Skeletal muscle satellite cell (primary cell): ENCODE results near the gene NTF3.

Experiments used
- H3K27me3 ChIP-seq: 2 replicates; pipeline ENCODE4 v1.7.0; 2013; ENCODE audit warnings: low read length; ENCODE audit not compliant: control insufficient read depth, insufficient read depth
- H3K36me3 ChIP-seq: 2 replicates; pipeline ENCODE4 v1.7.0; 2013; ENCODE audit warnings: mild to moderate bottlenecking, control low read depth, low read length; ENCODE audit not compliant: insufficient read depth
- H3K4me1 ChIP-seq: 2 replicates; pipeline ENCODE4 v1.7.0; 2013; ENCODE audit warnings: low read length; ENCODE audit not compliant: control insufficient read depth, insufficient read depth
- H3K4me2 ChIP-seq: 2 replicates; pipeline ENCODE4 v1.7.0; 2013; ENCODE audit warnings: mild to moderate bottlenecking, low read length
- H3K4me3 ChIP-seq: 2 replicates; pipeline ENCODE4 v1.7.0; 2013; ENCODE audit warnings: low read length
- H3K9ac ChIP-seq: 2 replicates; pipeline ENCODE4 v1.7.0; 2013; ENCODE audit warnings: mild to moderate bottlenecking, low read depth, low read length, moderate library complexity
- H3K9me3 ChIP-seq: replicated peaks from 2 replicates; pipeline ENCODE4 v1.7.0; 2013; ENCODE audit warnings: mild to moderate bottlenecking, control low read depth, low read length

NTF3 gene

DNA sequence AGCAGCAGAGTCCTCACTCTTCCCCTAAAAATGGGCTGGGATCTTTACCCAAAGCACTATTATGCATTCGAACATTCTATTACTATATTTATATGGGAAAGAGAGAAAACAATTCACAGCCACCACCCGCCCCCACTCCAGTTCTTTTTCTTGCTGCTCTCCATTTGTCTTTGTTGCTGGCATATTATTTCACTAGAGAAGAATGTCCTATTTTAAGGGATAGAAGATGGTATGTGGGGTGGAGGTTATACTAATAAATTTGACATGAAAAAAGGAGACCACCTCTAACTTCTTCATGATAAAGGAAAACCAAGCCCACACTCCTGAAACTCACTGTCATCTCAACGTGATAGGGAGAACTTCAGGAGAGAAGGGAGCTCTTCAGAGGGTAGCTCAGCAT is 28.5 kb upstream of the NTF3 start:
- Histone ChIP-seq H3K4me3 (no peak overlapping the region), H3K27me3 (peaks cover 8% of the 10 kb centered on the region), H3K9ac (no peak overlapping the region), H3K9me3 (no peaks in the 10 kb centered on the region), H3K36me3 (no peaks in the 10 kb centered on the region), H3K4me2 (no peak overlapping the region), H3K4me1 (no peaks in the 10 kb centered on the region)

GRCh38 chr12:5407034-5407856 is 24.7 kb upstream of the NTF3 start:
- Histone ChIP-seq H3K36me3 (no peaks in the 10 kb centered on the region), H3K9ac (no peak overlapping the region), H3K4me2 (no peak overlapping the region), H3K27me3 (peaks cover 8% of the 10 kb centered on the region), H3K4me3 (no peak overlapping the region), H3K4me1 (no peaks in the 10 kb centered on the region), H3K9me3 (no peaks in the 10 kb centered on the region)

GRCh38 chr12:5409619-5410018 is 22.3 kb upstream of the NTF3 start:
- Histone ChIP-seq H3K9me3 (no peaks in the 10 kb centered on the region), H3K27me3 (peaks cover 8% of the 10 kb centered on the region), H3K4me3 (no peak overlapping the region), H3K9ac (no peak overlapping the region), H3K36me3 (no peaks in the 10 kb centered on the region), H3K4me2 (no peak overlapping the region), H3K4me1 (no peaks in the 10 kb centered on the region)

GRCh38 chr12:5416571-5416970 is 15.3 kb upstream of the NTF3 start:
- H3K4me1 ChIP-seq = peaks cover 20% of the 10 kb centered on the region
- no peaks in the 10 kb centered on the region for H3K36me3 ChIP-seq
- no peak overlapping the region for H3K9ac ChIP-seq
- no peaks in the 10 kb centered on the region for H3K27me3 ChIP-seq
- no peaks in the 10 kb centered on the region for H3K9me3 ChIP-seq
- no peak overlapping the region for H3K4me2 ChIP-seq
- H3K4me3 ChIP-seq = no peak overlapping the region

DNA sequence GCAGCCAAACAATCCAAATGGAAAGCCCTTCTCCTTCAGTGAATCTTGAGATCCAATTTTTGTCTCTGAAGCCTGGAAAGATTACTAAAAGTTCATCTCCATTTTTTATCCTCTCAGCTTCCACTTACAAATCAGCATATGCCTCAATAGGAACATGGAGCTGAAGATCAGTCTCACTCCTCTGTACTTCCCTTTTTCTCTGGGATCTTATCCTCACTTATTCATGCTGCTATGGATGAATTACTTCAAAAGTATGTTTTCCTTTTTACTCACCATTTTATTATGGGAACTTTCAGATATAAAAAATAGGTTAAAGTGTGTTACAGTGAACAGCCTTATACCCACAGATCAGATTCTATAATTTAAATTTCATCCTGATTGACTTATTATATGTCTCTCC is 14.4 kb upstream of the NTF3 start:
- peaks cover 20% of the 10 kb centered on the region for H3K4me1 ChIP-seq
- peak overlapping the region; percentile 18 for H3K9ac ChIP-seq
- no peaks in the 10 kb centered on the region for H3K9me3 ChIP-seq
- no peak overlapping the region for H3K4me3 ChIP-seq
- H3K27me3 ChIP-seq = no peaks in the 10 kb centered on the region
- no peaks in the 10 kb centered on the region for H3K36me3 ChIP-seq
- H3K4me2 ChIP-seq = no peak overlapping the region

- Histone ChIP-seq H3K36me3 (no peaks in the 10 kb centered on the region), H3K27me3 (peaks cover 71% of the 10 kb centered on the region), H3K4me2 (no peak overlapping the region), H3K4me3 (no peak overlapping the region), H3K4me1 (peaks cover 12% of the 10 kb centered on the region), H3K9ac (no peak overlapping the region), H3K9me3 (no peaks in the 10 kb centered on the region)
These were observed 3.3 kb upstream of the NTF3 start for GRCh38 chr12:5428332-5429221.

DNA sequence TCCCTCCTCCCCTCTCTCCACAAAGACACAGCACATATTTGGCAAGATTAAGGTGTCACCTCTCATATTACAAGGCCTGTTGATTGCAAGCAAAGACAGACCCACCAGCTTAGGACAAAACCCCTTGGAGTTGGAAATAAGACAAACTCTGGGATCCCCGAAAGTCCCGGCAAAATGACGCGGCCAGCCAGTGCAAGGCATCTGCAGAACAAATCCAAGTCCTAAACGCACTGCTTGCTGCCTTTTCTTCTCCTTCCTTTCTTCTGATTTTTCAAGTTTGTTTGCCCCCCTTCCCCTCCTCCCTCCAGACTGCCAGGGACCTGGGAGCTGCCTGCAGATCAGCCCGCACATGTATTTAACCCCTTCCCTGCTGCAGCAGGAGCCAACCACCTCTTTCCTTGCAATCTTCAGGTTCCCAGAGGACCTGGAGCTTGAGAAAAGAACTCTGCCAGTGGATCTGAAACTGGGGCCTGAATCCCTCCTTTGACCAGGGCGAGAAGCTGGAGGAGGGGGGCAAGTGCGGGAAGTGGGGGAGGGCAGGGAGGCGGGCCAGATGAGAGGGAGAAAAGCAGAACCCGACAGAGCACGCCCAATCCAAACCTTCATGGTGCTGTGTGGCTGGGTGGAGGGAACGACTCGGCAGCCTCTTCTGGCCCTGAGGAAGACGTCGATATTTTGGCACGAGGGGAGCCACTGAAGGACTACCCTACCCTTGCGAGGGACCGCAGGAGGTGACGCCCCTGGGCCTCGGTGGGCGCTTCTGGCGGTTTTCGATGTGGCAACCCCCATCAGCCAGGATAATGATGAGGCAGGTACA is 2.0 kb upstream of the NTF3 start:
- H3K9ac ChIP-seq = no peak overlapping the region
- no peak overlapping the region for H3K4me3 ChIP-seq
- H3K4me1 ChIP-seq = peaks cover 12% of the 10 kb centered on the region
- H3K4me2 ChIP-seq = no peak overlapping the region
- H3K36me3 ChIP-seq = no peaks in the 10 kb centered on the region
- H3K9me3 ChIP-seq = no peaks in the 10 kb centered on the region
- H3K27me3 ChIP-seq = peaks cover 81% of the 10 kb centered on the region

DNA sequence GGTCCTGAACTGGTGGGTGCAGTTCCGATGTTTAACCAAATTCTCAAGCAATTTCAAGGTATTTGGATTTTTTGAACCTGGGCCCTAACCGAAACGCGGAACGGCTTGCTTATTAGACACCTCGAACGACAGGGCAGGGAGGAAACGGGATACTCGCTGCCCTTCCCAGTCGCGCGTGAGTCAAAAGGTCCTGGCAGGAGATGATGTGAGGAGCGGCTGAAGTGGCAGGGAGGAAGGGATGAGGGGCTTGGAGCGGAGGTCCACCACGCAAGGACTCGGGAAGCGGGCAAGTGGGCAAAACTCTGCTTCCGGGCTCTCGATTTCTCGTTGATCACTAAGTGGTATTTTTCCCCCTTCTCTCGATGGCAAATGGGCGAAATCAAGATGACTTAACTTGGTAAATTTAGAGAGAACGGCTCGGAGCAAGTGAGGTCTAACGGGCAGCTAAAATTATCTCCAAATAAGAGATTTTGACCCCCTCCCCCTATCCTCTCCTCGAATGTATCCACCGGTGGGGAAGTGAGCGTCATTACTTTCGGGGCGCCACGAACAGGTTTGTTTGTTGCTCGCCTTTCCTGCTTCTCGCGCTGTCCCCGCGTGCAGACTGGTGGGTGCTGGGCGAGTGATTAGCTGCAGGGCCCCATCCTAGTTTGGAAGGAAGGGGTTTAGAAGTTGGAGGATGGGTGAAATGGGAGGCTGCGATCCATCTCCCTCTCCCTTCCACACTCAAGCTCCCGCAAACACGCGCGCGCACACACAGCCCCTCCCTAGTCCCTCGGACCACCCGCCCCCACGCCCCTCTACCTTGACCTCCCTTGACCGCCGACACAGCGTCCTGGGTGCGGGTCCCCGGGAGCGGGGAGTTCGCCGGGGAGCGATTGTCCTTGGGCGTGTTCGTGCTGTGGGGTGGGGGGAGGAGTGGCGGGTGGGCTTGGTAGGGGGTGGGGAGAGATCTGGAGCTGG is 986 bp upstream of the NTF3 start:
- Histone ChIP-seq H3K9ac (no peak overlapping the region), H3K4me2 (peak overlapping the region; percentile 11), H3K4me3 (peak overlapping the region; percentile 41), H3K27me3 (peaks cover 91% of the 10 kb centered on the region), H3K36me3 (no peaks in the 10 kb centered on the region), H3K4me1 (peaks cover 12% of the 10 kb centered on the region), H3K9me3 (no peaks in the 10 kb centered on the region)

DNA sequence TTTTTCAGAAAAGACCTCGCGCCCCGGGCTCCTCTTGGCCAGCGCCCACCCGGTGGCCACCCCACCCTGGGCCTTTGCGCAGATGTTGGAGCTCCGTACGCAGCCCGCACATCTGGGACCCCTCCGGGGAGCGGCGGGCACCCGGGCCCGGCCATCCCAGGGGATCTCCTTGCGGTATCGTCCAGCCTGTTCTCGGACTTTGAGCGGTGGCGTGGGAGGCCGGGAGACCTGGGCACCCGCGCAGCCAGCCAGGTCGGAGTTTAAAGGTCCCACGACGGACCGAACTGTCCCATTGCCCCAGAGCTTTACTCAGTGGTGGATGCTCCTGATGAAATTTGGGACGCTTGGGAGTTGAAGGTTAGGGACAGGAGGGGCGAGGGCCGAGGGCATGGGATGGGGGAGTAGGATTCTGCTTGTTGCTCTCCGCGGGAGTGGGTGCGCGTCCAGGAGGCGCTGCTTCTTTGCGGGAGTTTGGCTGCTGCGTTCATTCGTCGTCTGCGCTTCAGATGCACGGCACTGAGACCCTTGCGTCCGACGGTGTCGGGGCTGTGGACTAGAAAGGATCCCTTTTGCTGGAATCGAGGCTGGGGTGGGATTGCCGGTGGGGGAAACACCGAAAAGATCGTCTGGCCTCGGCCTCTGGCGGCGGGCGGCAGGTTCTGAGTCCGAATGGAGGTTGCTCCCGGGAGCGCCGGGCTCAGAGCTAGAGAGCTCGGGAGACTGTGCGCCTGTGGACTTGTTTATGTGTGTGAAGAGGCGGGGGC is 1.4 kb downstream of the NTF3 start:
- Histone ChIP-seq H3K9ac (no peak overlapping the region), H3K36me3 (no peaks in the 10 kb centered on the region), H3K27me3 (peaks cover 87% of the 10 kb centered on the region), H3K4me1 (peaks cover 12% of the 10 kb centered on the region), H3K4me2 (no peak overlapping the region), H3K4me3 (peak overlapping the region; percentile 69), H3K9me3 (no peaks in the 10 kb centered on the region)
